Heart right ventricle (tissue), 16 donors: ENCODE data around the gene LOXHD1. TPM values are rescaled to one million over a fixed set of nuclear protein-coding genes. Genes with fewer than 3 reads are reported as not detected.

Experiments used
- ATAC-seq, 8 donors: fragments of 200-7000 bp; cut with Tn5 transposase; one replicate each; pipeline ENCODE4 v1.9.1; 2020; ENCODE audit warnings: mild to moderate bottlenecking in 8 of 8, moderate library complexity in 8 of 8, moderate number of reproducible peaks in 1 of 8
- DNase-seq, 2 donors: peaks; one replicate each; pipeline ENCODE4 v3.0.0-alpha.2; 2020
- H3K27ac ChIP-seq, 10 donors: fragments of 200-600 bp; sonication (generic) in 2 of 10; one replicate each; pipeline versions ENCODE4 v1.5.0 to v1.8.0; 2020 to 2022; ENCODE audit warnings: mild to moderate bottlenecking in 3 of 10
- H3K27me3 ChIP-seq, 7 donors: fragments of 200-600 bp; one replicate each; pipeline ENCODE4 v1.8.0; 2021 to 2022; ENCODE audit warnings: mild to moderate bottlenecking in 2 of 7
- H3K36me3 ChIP-seq, 9 donors: fragments of 200-600 bp; sonication (generic) in 1 of 9; one replicate each; pipeline versions ENCODE4 v1.5.0 to v1.8.0; 2020 to 2022; ENCODE audit warnings: mild to moderate bottlenecking in 2 of 9
- H3K4me1 ChIP-seq, 9 donors: fragments of 200-600 bp; sonication (generic) in 1 of 9; one replicate each; pipeline versions ENCODE4 v1.5.0 to v1.8.0; 2020 to 2022; ENCODE audit warnings: mild to moderate bottlenecking in 4 of 9
- H3K4me3 ChIP-seq, 10 donors: fragments of 200-600 bp; sonication (generic) in 2 of 10; one replicate each; pipeline versions ENCODE4 v1.5.0 to v1.8.0; 2020 to 2022; ENCODE audit warnings: mild to moderate bottlenecking in 7 of 10, moderate library complexity in 2 of 10
- H3K9me3 ChIP-seq, 11 donors: fragments of 200-600 bp in 10 of 11; sonication (generic) in 2 of 11; one replicate each; pipeline versions ENCODE4 v1.5.0 to v1.8.0; 2013 to 2022; ENCODE audit warnings: mild to moderate bottlenecking in 2 of 11, control low read depth in 1 of 11, moderate library complexity in 1 of 11
- CTCF ChIP-seq, 9 donors: fragments of 200-600 bp; sonication (generic) in 2 of 9; IDR thresholded peaks; one replicate each; pipeline versions ENCODE4 v1.5.0 to v1.8.0; 2021 to 2022; ENCODE audit warnings: antibody characterized with exemption in 9 of 9, mild to moderate bottlenecking in 5 of 9, moderate library complexity in 1 of 9
- WGBS, 2 donors: extraction: QIAGEN DNeasy Blood & Tissue Kit; methylation state at CpG; one replicate each; pipeline ENCODE4 v1.1.7; 2013; ENCODE audit warnings: inconsistent platforms in 1 of 2; 5-methylcytosine and 5-hydroxymethylcytosine counted together
- intact Hi-C, 10 donors: fragments of 100-400 bp; cut with DNase I; formaldehyde crosslinking; loops; one replicate each; pipeline versions ENCODE4 v1.11.1 to v1.14.2; 2022
- polyA plus RNA-seq, 2 donors: library from polyadenylated mRNA; stranded (reverse); fragments of 200-250 nt; gene quantifications; one replicate each; pipeline ENCODE4 v1.2.3, GENCODE V29; 2013
- total RNA-seq, 10 donors: library from RNA; stranded (reverse); fragmentation: NEBNext Ultra II Directional in 3 of 10; extraction: Animal tissue kit (Norgen Biotek cat#: 25700) in 3 of 10; gene quantifications; one replicate each; pipeline versions ENCODE4 v1.2.1 to v1.2.4, GENCODE V29; 2021 to 2023
- donor health status: Arrhythmogenic right ventricular cardiomyopathy.
- donor health status: ischemic (EF 13 %, LVEDD 7.1; RV severe dilation, severe dysfunction).
- donor health status: healthy with polysubstance abuse.
- donor health status: DM: no; HTN: yes; CAD: no.
- donor health status: DM: no; HTN: no; CAD: no.
- donor health status: ischemic (EF 25% LVEDD 6.9; RV normal size, moderate dysfunction).
- donor health status: ischemic (EF 25% LVEDD 5.7; RV mildly dilated, moderate dysfunction).
- donor health status: healthy.
- donor health status: DM: yes; HTN: yes; CAD: no.
- donor health status: Ischemic cardiomyopathy.
- donor health status: ischemic (EF 35%, LVEDD 5.7; RV mildly dilated, moderate dysfunction).
- donor health status: nonischemic (EF 11% LVEDD 7.7; RV severe dilation, severe dysfunction).
- donor health status: DM: yes; HTN: yes; CAD: no.
- donor health status: PGD.
- donor health status: ischemic (EF 29% LVEDD 5.4; RV normal size, mild dysfunction).
- donor health status: nonischemic (EF 23%, LVEDD 6.1; RV moderate dilation, normal function).

LOXHD1 gene
- total and polyA plus RNA-seq, 12 donors = 0.15 to 1.9 (median 0.88) TPM

GRCh38 chr18:46570134-46570533 lies 86.9 kb downstream of the LOXHD1 start:
- H3K27ac ChIP-seq = no peak overlapping the region
- no peaks in the 10 kb centered on the region for H3K4me1 ChIP-seq
- no peak for ATAC-seq
- intact Hi-C loops = no loop called here
- peaks cover 0 to 9% (median 0%) of the 10 kb centered on the region in 9 donors for H3K36me3 ChIP-seq
- WGBS, 2 donors = 74 to 80% methylated on average over 5 of the region's 5 CpGs
- no peaks in the 10 kb centered on the region for H3K9me3 ChIP-seq
- H3K27me3 ChIP-seq = peaks cover 0 to 3% (median 0%) of the 10 kb centered on the region in 7 donors
- TF ChIP-seq CTCF (IDR thresholded peaks at IDR 0.05) = no peak
- no peak overlapping the region for H3K4me3 ChIP-seq
- DNase-seq = no peak

- peaks cover 0 to 9% (median 0%) of the 10 kb centered on the region in 9 donors for H3K36me3 ChIP-seq
- no peak for TF ChIP-seq CTCF (IDR thresholded peaks at IDR 0.05)
- ATAC-seq (no peak), DNase-seq (no peak)
- H3K27ac ChIP-seq = no peak overlapping the region
- 87 to 88% methylated on average over 7 of the region's 7 CpGs for WGBS, 2 donors
- peaks cover 0 to 3% (median 0%) of the 10 kb centered on the region in 7 donors for H3K27me3 ChIP-seq
- intact Hi-C loops = loop anchor here in 1 of 10 donors (10.0 kb wide), 1 partner anchor 56 kb away; no protein-coding TSS in a partner anchor
- no peak overlapping the region for H3K4me3 ChIP-seq
- H3K9me3 ChIP-seq = no peaks in the 10 kb centered on the region
- no peaks in the 10 kb centered on the region for H3K4me1 ChIP-seq
These were observed 87.8 kb downstream of the LOXHD1 start for GRCh38 chr18:46569211-46569610.

GRCh38 chr18:46567196-46567595 lies 89.8 kb downstream of the LOXHD1 start:
- 34 to 59% methylated on average over 2 of the region's 2 CpGs for WGBS, 2 donors
- H3K4me3 ChIP-seq = no peak overlapping the region
- H3K27ac ChIP-seq = no peak overlapping the region
- no peak for ATAC-seq
- H3K36me3 ChIP-seq = peaks cover 0 to 9% (median 0%) of the 10 kb centered on the region in 9 donors
- TF ChIP-seq CTCF (IDR thresholded peaks at IDR 0.05) = no peak
- H3K9me3 ChIP-seq = no peaks in the 10 kb centered on the region
- DNase-seq = no peak
- intact Hi-C loops = loop anchor here in 1 of 10 donors (10.0 kb wide), 1 partner anchor 58 kb away; no protein-coding TSS in a partner anchor
- H3K4me1 ChIP-seq = no peaks in the 10 kb centered on the region
- H3K27me3 ChIP-seq = peaks cover 0 to 3% (median 0%) of the 10 kb centered on the region in 7 donors

- peaks cover 0 to 9% (median 0%) of the 10 kb centered on the region in 9 donors for H3K36me3 ChIP-seq
- DNase-seq (no peak), ATAC-seq (no peak)
- H3K27ac ChIP-seq = no peak overlapping the region
- no peak overlapping the region for H3K4me3 ChIP-seq
- no peak for TF ChIP-seq CTCF (IDR thresholded peaks at IDR 0.05)
- intact Hi-C loops = loop anchor here in 1 of 10 donors (10.0 kb wide), 1 partner anchor 59 kb away; no protein-coding TSS in a partner anchor
- no peaks in the 10 kb centered on the region for H3K9me3 ChIP-seq
- WGBS, 2 donors = 85 to 87% methylated on average over 10 of the region's 10 CpGs
- H3K27me3 ChIP-seq = peaks cover 0 to 3% (median 0%) of the 10 kb centered on the region in 7 donors
- no peaks in the 10 kb centered on the region for H3K4me1 ChIP-seq
These were observed 90.9 kb downstream of the LOXHD1 start for GRCh38 chr18:46566111-46566510.
